GM12878 (cell line): Measurements from ENCODE around the gene GNAT1. TPM values are rescaled to one million over a fixed set of nuclear protein-coding genes. Genes with fewer than 3 reads are reported as not detected.

Source experiments
- ATAC-seq: fragments of 200-7000 bp; cut with Tn5 transposase; 3 replicates; pipeline ENCODE4 v1.9.1; 2020; ENCODE audit warnings: mild to moderate bottlenecking, moderate library complexity
- BruUV-seq: library from RNA; stranded (reverse); fragments of 400-500 nt; replicated peaks from 2 replicates; lab custom pipeline; 2021; lab: Mats Ljungman, UMichigan
- CTCF ChIA-PET: fragments of 300-600 bp; sonication (Branson Sonifier 250); formaldehyde crosslinking; extraction: SDS; loops from one replicate; lab custom pipeline; 2021; ENCODE audit warnings: inconsistent platforms; lab: Yijun Ruan, JAX
- POLR2A ChIA-PET: fragments of 350-600 bp; formaldehyde crosslinking; extraction: SDS; loops from one replicate; lab custom pipeline; 2021; ENCODE audit warnings: inconsistent platforms; lab: Charles Lee
- RAD21 ChIA-PET: fragments of 300-600 bp; sonication (Branson Sonifier 250); formaldehyde crosslinking; loops from one replicate; lab custom pipeline; 2023; ENCODE audit warnings: antibody characterized with exemption; ENCODE audit not compliant: unreplicated experiment; lab: Charles Lee
- SMC1A ChIA-PET: fragments of 300-600 bp; sonication (Branson Sonifier 250); formaldehyde crosslinking; loops from one replicate; lab custom pipeline; 2023; ENCODE audit not compliant: unreplicated experiment, uncharacterized antibody; lab: Charles Lee
- DNase-seq: peaks from one replicate; pipeline ENCODE4 v3.0.0-alpha.2; 2011; ENCODE audit warnings: low read depth, low spot score
- FAIRE-seq: peaks from 3 replicates; lab custom pipeline; 2011; peaks lifted over from hg19 to GRCh38; lab: Jason Lieb, UNC
- H2AFZ ChIP-seq: 2 replicates; pipeline ENCODE4 v1.6.0; 2011; ENCODE audit warnings: low read depth, low read length, control low read depth; ENCODE audit not compliant: control insufficient read depth
- H3K27ac ChIP-seq: 2 replicates; pipeline ENCODE4 v1.5.1; 2011; ENCODE audit warnings: control low read depth; ENCODE audit not compliant: control insufficient read depth, insufficient read depth
- H3K27me3 ChIP-seq, 2 experiments: replicated peaks in 1 of 2; 2 replicates each; pipeline versions ENCODE4 v1.6.0 to v1.6.1; 2011; ENCODE audit warnings: low read length in 1 of 2; ENCODE audit not compliant: control insufficient read depth in 2 of 2, insufficient read depth in 2 of 2
- H3K36me3 ChIP-seq, 2 experiments: 2 replicates each; pipeline ENCODE4 v1.5.1; 2011; ENCODE audit warnings: low read length in 1 of 2; ENCODE audit not compliant: control insufficient read depth in 2 of 2, insufficient read depth in 2 of 2
- H3K4me1 ChIP-seq: 2 replicates; pipeline ENCODE4 v1.6.1; 2011; ENCODE audit warnings: mild to moderate bottlenecking, low read length, moderate library complexity, mixed read lengths; ENCODE audit not compliant: control insufficient read depth, insufficient read depth
- H3K4me2 ChIP-seq: 2 replicates; pipeline ENCODE4 v1.6.0; 2011; ENCODE audit warnings: control low read depth; ENCODE audit not compliant: control insufficient read depth, insufficient read depth
- H3K4me3 ChIP-seq: fragments of 200-600 bp; sonication (generic); 2 replicates; pipeline ENCODE4 v1.5.1; 2016
- H3K79me2 ChIP-seq: 2 replicates; pipeline ENCODE4 v1.6.0; 2011; ENCODE audit warnings: low read length; ENCODE audit not compliant: control insufficient read depth, insufficient read depth
- H3K9ac ChIP-seq: 2 replicates; pipeline ENCODE4 v1.8.0; 2011; ENCODE audit warnings: low read length, control low read depth, mixed read lengths; ENCODE audit not compliant: control insufficient read depth, insufficient read depth
- H3K9me3 ChIP-seq: replicated peaks from 3 replicates; pipeline ENCODE4 v1.5.1; 2011; ENCODE audit warnings: mild to moderate bottlenecking, low read length; ENCODE audit not compliant: control insufficient read depth, insufficient read depth
- H4K20me1 ChIP-seq: 2 replicates; pipeline ENCODE4 v1.6.0; 2011; ENCODE audit not compliant: control insufficient read depth, insufficient read depth
- CBFB ChIP-seq: IDR thresholded peaks from 2 replicates; pipeline ENCODE4 v1.6.1; 2016; ENCODE audit warnings: antibody characterized with exemption, low read depth
- MYC ChIP-seq: IDR thresholded peaks from 2 replicates; pipeline ENCODE4 v1.6.1; 2011; ENCODE audit warnings: mild to moderate bottlenecking, low read length, moderate library complexity, inconsistent platforms; ENCODE audit not compliant: insufficient read depth, insufficient replicate concordance, insufficient read length, severe bottlenecking
- NR2C1 ChIP-seq: fragments of 450-650 bp; IDR thresholded peaks from 2 replicates; pipeline ENCODE4 v1.6.1; 2017; ENCODE audit warnings: antibody characterized with exemption, mild to moderate bottlenecking, moderate library complexity
- RBBP5 ChIP-seq: fragments of 200-600 bp; sonication (generic); conservative IDR thresholded peaks from 2 replicates; pipeline ENCODE4 v1.6.1; 2016
- SKIL ChIP-seq: fragments of 450-650 bp; IDR thresholded peaks from 2 replicates; pipeline ENCODE4 v1.6.1; 2017; ENCODE audit warnings: mild to moderate bottlenecking, low read depth, inconsistent platforms; ENCODE audit not compliant: poor library complexity, severe bottlenecking
- SMAD1 ChIP-seq: fragments of 450-650 bp; IDR thresholded peaks from 2 replicates; pipeline ENCODE4 v1.6.1; 2018; ENCODE audit warnings: mild to moderate bottlenecking, low read depth; ENCODE audit not compliant: partially characterized antibody
- SP1 ChIP-seq: IDR thresholded peaks from one replicate; pipeline ENCODE4 v1.6.1; 2011; ENCODE audit warnings: low read depth, low read length
- STAT3 ChIP-seq: IDR thresholded peaks from 2 replicates; pipeline ENCODE4 v1.6.1; 2011; ENCODE audit warnings: low read depth, low read length, improper control_type of control experiment
- TAF1 ChIP-seq: IDR thresholded peaks from 2 replicates; pipeline ENCODE4 v1.6.1; 2011; ENCODE audit warnings: mild to moderate bottlenecking, low read depth, low read length, borderline replicate concordance
- TBL1XR1 ChIP-seq: IDR thresholded peaks from 2 replicates; pipeline ENCODE4 v1.6.1; 2012; ENCODE audit warnings: low read depth, low read length, improper control_type of control experiment
- ZBTB40 ChIP-seq: fragments of 450-650 bp; IDR thresholded peaks from 2 replicates; pipeline ENCODE4 v1.6.1; 2016; ENCODE audit warnings: mild to moderate bottlenecking, moderate library complexity, borderline replicate concordance
- ZNF207 ChIP-seq: fragments of 450-650 bp; IDR thresholded peaks from 2 replicates; pipeline ENCODE4 v1.6.1; 2014; ENCODE audit warnings: antibody characterized with exemption, mild to moderate bottlenecking, borderline replicate concordance
- WGBS: methylation state at CpG from one replicate; pipeline ENCODE4 v1.1.6; 2016; ENCODE audit warnings: low lambda C conversion rate; ENCODE audit not compliant: insufficient replicate concordance, insufficient coverage; ENCODE audit errors: missing lambda C conversion rate; 5-methylcytosine and 5-hydroxymethylcytosine counted together
- in situ Hi-C: fragments of 300-500 bp; cut with MboI; formaldehyde crosslinking; loops from 9 replicates; pipeline ENCODE4 v1.14.3; 2018; ENCODE audit warnings: mixed read lengths
- intact Hi-C: fragments of 100-400 bp; cut with micrococcal nuclease; formaldehyde crosslinking; loops from one replicate; pipeline ENCODE4 v1.14.2; 2022; ENCODE audit not compliant: unreplicated experiment
- polyA plus RNA-seq, 11 experiments: library from polyadenylated mRNA; depleted of rRNA in 4 of 11; unstranded in 6 of 11; stranded (reverse) in 5 of 11; fragments of >200 nt; fragmentation: Nextera tagmentation in 4 of 11; fragmentation: Illumina TruSeq in 1 of 11; extraction: Ambion mirVana in 4 of 11; extraction: Trizol in 1 of 11; gene quantifications; 1 replicate in 1 of 11; 2 replicates in 10 of 11; pipeline versions ENCODE4 v1.2.1 to v1.2.3, GENCODE V29; 2011 to 2016; ENCODE audit warnings: inconsistent platforms in 2 of 11, missing spikeins in 2 of 11, low read depth in 1 of 11
- total RNA-seq, 4 experiments: library from RNA; depleted of rRNA in 3 of 4; stranded (reverse); fragments of >200 nt in 3 of 4; fragmentation: Illumina TruSeq in 1 of 4; extraction: Trizol in 1 of 4; gene quantifications; 2 replicates each; pipeline versions ENCODE4 v1.2.1 to v1.2.3, GENCODE V29; 2013 to 2021

The GNAT1 gene
- total and polyA plus RNA-seq, 10 of the 15 experiments (the other 5 are each of a cell fraction or from before 2014, with no cell fraction given), result not detected

GRCh38 chr3:50147016-50147415, 44.4 kb upstream of the GNAT1 start:
- Histone ChIP-seq H3K27ac (no peak overlapping the region), H3K79me2 (no peaks in the 10 kb centered on the region), H3K27me3 (peaks cover 0 to 2% of the 10 kb centered on the region in 2 experiments; a peak in 2 of 4 replicates), H4K20me1 (no peaks in the 10 kb centered on the region), H2AFZ (no peak overlapping the region), H3K4me2 (no peak overlapping the region), H3K9ac (no peak overlapping the region), H3K4me3 (no peak overlapping the region), H3K36me3 (no peaks in the 10 kb centered on the region), H3K9me3 (no peaks in the 10 kb centered on the region), H3K4me1 (no peaks in the 10 kb centered on the region)
- BruUV-seq, result no TSS peak
- intact Hi-C loops, result no loop called here
- in situ Hi-C loops, result no loop called here
- no peak for TF ChIP-seq MYC
- TF ChIP-seq STAT3, result no peak
- TF ChIP-seq TAF1, result no peak
- TF ChIP-seq SMAD1, result no peak
- TF ChIP-seq RBBP5, result no peak
- no peak for TF ChIP-seq SKIL
- no peak for TF ChIP-seq ZNF207
- TF ChIP-seq CBFB, result no peak
- TF ChIP-seq NR2C1, result no peak
- TF ChIP-seq SP1, result no peak
- TF ChIP-seq TBL1XR1, result no peak
- TF ChIP-seq ZBTB40, result no peak
- DNase-seq (no peak), ATAC-seq (no peak), FAIRE-seq (no peak)
- SMC1A ChIA-PET, result no interaction called here
- POLR2A ChIA-PET, result no interaction called here
- CTCF ChIA-PET, result no interaction called here
- 41% methylated on average over 7 of the region's 7 CpGs for WGBS
- RAD21 ChIA-PET, result no interaction called here
